NCI-H187 (cell line): ENCODE measurements around the gene SHROOM3.

ENCODE experiments used
- DNase-seq, 2 experiments: peaks; one replicate each; lab custom pipeline; 2025; lab: John Stamatoyannopoulos, UW

SHROOM3 gene

DNA sequence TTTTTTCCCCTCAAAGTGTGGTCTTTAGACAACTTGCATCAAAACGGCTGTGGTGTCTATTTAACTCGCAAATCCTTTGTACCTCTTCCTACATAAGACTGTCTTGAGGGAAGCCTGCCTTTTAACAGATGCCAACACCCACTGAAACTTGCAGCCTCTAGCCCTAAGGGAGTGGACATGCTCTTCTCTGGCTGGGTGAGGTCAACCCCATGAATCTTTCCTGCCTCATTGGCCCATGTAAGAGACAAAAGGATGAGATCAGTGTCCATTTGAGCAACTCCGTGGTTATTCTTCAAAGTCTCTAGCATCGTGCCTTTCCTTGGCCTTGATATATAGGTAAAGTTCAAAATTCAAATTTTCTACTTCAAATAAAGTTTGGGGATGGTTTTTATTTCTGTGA lies 134.7 kb downstream of the SHROOM3 start:
- no peak for DNase-seq

GRCh38 chr4:76570141-76570973 lies 135.3 kb downstream of the SHROOM3 start:
- no peak for DNase-seq

DNA sequence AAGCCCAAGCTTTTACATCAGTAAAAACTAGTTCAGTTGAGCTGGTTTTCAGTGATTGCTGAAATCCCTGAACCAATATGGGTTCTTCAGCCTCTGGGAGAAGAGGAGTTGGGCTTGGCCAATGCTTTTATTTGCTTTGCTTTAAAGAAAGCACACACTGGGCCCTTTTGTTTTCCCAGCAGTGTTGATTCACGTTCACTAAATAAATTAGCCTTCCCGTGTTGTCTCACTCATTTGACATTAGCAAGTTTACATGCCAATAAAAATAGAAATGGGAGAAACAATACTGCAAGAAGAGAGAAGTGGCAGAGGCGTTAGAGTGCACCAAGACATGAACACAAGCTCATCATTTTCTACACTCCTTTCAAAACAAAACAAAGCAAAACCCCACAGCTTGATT lies 136.2 kb downstream of the SHROOM3 start:
- DNase-seq: no peak

DNA sequence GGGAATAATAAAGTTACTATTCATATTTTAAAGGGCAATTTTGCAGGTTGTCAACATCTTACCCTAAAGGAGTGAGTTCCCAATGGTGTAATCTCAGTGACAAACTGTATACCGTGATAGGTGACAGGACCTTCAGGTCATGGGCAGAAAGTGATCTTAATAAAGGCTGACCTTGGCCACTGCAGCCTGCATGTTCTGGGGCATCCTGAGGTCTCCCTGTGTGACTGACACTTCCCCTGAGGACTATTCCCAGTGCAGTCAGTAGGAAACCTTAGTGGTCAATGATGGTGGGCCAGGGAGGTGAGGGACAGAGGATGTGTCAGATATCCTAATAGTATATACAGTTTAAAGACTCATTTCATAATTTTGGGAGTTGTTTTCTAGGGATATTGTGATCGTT lies 137.2 kb downstream of the SHROOM3 start:
- DNase-seq: no peak

DNA sequence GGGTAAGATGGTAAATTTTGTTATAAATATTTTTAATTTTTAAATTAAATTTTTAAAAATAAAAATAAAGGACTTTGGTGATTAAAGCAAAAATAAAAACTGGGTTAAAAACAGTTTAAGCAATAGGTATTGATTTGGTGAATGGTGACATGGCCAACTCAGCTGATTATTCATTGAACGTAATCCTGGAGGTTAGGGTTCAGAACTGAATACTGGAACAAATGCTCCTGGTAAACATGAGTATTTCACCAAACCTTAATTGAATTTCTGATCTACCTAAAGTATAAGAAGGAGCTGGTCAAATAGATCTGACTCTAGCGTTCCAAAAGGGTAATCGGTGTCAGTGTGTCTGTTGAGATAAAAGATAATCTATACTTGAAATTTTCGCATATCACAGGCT lies 141.8 kb downstream of the SHROOM3 start:
- DNase-seq: no peak

DNA sequence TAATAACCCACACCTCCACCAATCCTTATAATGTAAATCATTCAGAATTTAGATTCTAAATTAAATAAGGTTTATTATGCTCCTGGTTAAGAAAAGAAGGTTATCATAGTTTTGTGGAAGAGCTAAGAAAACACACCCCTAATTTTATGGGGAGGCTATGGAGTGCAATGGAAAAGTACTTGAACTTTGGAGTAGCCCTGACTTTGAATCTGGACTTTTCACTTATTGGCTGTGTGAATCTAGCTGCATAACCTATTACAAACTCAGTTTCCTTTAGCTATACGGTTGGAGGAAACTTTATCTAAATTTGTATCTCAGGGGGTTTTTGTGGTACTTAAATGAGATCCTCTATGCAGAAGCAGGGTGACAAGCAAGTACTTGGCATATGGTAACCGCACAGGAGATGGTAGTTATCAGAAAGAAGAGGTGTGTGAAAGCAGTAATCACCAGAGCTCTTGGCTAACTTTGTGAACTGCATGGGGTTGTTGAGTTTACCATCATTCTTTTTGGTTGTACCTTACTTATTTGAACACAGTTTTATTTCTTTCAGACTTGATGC lies 143.1 kb downstream of the SHROOM3 start:
- DNase-seq: no peak

DNA sequence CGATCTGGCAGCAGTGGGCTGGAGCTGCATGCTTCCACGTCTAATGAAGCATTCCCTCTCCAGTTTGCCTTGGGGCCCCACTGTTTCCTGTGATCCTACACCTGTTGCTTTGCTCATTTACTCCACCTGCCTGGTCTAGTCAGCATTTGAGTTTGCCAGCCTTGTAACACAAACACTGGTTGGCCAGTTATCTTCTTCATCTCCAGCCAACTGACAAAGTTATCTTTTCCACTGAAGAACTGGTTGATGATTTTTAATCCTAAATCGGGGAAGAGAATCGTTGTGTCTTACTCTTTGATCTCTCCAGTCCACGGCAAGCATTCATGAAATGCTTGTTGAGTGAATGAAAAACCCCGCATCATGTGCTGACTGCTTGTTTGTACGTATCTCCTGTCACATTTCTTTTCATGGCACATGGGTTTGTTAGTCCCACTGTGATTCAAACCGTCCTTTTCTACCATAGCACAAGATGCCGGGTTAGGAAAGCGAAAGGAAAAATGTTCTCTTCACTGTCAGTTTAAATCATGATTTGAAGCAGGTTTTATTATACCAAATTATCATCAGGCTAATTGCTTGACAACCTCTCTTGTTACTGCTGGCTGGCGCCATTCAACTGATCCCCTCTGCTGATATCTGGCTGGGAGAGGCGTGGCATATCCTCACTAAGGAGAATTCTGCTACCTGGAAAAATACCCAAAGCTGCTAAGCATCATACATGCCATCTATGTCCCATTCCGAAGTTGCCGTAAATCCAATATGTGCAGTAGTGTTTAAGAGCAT lies 144.8 kb downstream of the SHROOM3 start:
- peak; percentile 21 to 52 for DNase-seq

GRCh38 chr4:76581077-76581962 lies 146.3 kb downstream of the SHROOM3 start:
- no peak for DNase-seq

- DNase-seq: no peak
Observed at GRCh38 chr4:76582074-76582816, 147.2 kb downstream of the SHROOM3 start.

DNA sequence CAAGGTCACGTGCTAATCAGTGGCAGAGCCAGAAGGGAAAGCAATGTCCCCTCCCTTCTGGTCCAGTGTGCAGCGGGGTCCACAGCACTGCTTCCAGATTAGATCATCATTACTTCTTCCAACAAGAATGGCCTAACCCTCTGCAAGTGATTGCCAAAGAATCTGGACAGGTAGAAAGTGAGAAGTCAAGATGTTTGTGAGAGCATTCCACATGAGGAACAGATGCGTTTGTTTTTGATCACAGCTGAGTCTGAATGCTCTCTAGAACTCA lies 147.7 kb downstream of the SHROOM3 start:
- DNase-seq: no peak

- DNase-seq: no peak
Observed at GRCh38 chr4:76584241-76585152, 149.5 kb downstream of the SHROOM3 start.

GRCh38 chr4:76585272-76585671 lies 150.2 kb downstream of the SHROOM3 start:
- no peak for DNase-seq

DNA sequence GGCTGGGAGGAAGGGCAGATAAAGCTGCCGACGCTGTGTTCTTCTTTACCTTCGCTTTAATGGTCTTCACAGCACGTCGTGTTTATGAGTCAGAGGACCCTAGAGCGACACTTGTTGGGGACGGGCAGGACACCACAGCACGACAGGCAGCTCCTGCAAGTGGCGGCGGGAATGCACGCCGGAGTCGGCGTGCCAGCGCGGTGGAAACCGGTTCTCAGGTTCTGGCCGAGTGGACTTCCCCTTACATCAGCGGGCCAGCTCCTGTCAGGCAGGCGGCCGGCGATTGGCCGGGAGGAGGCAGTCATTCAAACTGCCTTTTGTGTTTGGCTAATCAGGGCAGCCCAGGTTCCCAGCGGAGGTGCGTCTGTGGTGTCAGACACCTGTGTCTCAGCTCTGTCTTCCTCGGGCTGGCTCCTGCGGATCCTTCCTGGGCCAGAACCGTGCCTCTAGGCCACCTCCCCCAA lies 150.9 kb downstream of the SHROOM3 start:
- DNase-seq: peak; percentile 83 to 84

DNA sequence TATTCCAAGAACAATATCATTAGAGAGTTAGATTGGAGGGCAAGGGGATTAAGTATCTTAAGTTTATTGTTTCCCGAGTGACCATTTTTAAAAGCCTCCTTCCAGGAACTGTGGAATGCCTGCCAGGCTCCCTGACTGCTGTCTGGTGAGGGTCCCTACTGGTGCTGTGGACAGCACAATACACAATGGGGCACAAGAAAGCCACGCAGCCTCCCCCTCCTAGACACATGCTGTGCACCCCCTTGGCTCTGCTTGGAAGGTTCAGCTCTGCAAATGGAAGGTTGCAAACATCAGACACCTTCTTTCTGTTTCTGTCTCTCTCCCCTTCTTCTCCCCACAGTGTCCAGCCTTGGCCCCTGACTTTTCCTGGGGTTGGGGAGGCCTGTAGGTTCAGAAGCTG lies 153.2 kb downstream of the SHROOM3 start:
- no peak for DNase-seq

GRCh38 chr4:76589402-76589801 lies 154.4 kb downstream of the SHROOM3 start:
- DNase-seq: no peak

- no peak for DNase-seq
Observed at GRCh38 chr4:76589872-76590797, 155.1 kb downstream of the SHROOM3 start.

GRCh38 chr4:76590798-76591281 lies 155.8 kb downstream of the SHROOM3 start:
- DNase-seq: no peak

GRCh38 chr4:76591992-76592391 lies 157.0 kb downstream of the SHROOM3 start:
- no peak for DNase-seq

DNA sequence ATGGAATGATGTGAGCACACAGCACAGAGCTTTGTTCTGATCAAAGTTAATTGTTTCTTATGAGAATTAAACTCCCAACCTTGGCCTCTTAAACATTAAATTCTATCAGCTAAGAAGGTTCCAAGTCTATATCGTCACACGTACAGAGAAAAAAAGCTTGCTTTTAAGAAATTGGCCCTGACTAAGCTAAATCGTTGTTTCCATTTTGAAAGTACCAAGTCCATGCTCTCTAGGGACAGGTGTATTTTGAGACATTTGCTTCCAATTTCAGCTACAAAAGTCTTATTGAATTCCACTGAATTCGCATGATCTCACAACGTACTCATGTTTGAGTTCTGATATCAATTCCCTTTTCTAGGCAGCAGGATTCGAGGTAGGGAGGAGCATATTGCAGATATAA lies 157.4 kb downstream of the SHROOM3 start:
- no peak for DNase-seq
